Measurements from ENCODE around the gene CTU1. TPM values are rescaled to one million over a fixed set of nuclear protein-coding genes. Genes with fewer than 3 reads are reported as not detected.

The CTU1 gene
- total and polyA plus RNA-seq, 2 experiments from 2014 or later, result 6.7 to 15.9 TPM

DNA sequence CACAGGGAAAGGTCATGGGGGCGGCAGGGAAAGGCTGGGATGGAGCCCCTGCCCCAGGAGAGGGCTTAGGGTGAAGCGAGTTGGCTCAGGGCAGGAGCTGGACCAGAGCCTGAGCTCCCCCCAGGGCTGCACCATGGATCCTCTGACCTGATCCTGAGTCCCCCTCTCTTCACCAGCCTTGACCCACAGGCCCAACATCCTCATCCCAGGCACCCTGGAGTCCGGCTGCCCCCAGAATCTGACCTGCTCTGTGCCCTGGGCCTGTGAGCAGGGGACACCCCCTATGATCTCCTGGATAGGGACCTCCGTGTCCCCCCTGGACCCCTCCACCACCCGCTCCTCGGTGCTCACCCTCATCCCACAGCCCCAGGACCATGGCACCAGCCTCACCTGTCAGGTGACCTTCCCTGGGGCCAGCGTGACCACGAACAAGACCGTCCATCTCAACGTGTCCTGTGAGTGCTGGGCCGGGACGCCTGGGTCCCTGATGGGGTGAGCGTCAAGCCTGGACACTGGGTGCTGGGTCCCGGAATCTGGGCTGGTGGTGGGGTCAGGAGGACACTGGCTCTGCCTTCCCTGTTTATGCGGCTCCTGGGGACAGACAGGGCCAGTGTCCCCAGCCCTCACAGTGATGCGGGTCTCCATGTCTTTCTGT, 17.3 kb upstream of the CTU1 start:
- 88% methylated on average over 16 of the region's 16 CpGs for WGBS (ENCODE audit: low lambda C conversion rate, missing lambda C conversion rate)
- DNase-seq (ENCODE audit: low spot score), result no peak
- TF ChIP-seq, protein P1, sequence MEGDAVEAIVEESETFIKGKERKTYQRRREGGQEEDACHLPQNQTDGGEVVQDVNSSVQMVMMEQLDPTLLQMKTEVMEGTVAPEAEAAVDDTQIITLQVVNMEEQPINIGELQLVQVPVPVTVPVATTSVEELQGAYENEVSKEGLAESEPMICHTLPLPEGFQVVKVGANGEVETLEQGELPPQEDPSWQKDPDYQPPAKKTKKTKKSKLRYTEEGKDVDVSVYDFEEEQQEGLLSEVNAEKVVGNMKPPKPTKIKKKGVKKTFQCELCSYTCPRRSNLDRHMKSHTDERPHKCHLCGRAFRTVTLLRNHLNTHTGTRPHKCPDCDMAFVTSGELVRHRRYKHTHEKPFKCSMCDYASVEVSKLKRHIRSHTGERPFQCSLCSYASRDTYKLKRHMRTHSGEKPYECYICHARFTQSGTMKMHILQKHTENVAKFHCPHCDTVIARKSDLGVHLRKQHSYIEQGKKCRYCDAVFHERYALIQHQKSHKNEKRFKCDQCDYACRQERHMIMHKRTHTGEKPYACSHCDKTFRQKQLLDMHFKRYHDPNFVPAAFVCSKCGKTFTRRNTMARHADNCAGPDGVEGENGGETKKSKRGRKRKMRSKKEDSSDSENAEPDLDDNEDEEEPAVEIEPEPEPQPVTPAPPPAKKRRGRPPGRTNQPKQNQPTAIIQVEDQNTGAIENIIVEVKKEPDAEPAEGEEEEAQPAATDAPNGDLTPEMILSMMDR (IDR thresholded peaks at IDR 0.05; ENCODE audit: poor library complexity), result no peak
- TF ChIP-seq EZH2 (IDR thresholded peaks at IDR 0.05; ENCODE audit: borderline replicate concordance) (no peak), EZH2phosphoT487 (IDR thresholded peaks at IDR 0.05; ENCODE audit: low read depth, severe bottlenecking, unreplicated experiment) (no peak)
- Histone ChIP-seq H3K4me3 (no peak overlapping the region), H3K9me3 (ENCODE audit: low read depth) (no peaks in the 10 kb centered on the region), H3K27ac (no peak overlapping the region), H4K20me1 (ENCODE audit: insufficient read depth, poor library complexity, severe bottlenecking) (no peaks in the 10 kb centered on the region), H3K9me2 (replicated peaks; ENCODE audit: insufficient read depth) (no peaks in the 10 kb centered on the region), H3K4me2 (no peak overlapping the region), H3K79me2 (no peaks in the 10 kb centered on the region), H3K27me3 (no peaks in the 10 kb centered on the region), H3K4me1 (ENCODE audit: insufficient read depth) (peaks cover 13% of the 10 kb centered on the region), H3K36me3 (replicated peaks; ENCODE audit: insufficient read depth, low read depth) (no peaks in the 10 kb centered on the region), H2AFZ (no peak overlapping the region)

DNA sequence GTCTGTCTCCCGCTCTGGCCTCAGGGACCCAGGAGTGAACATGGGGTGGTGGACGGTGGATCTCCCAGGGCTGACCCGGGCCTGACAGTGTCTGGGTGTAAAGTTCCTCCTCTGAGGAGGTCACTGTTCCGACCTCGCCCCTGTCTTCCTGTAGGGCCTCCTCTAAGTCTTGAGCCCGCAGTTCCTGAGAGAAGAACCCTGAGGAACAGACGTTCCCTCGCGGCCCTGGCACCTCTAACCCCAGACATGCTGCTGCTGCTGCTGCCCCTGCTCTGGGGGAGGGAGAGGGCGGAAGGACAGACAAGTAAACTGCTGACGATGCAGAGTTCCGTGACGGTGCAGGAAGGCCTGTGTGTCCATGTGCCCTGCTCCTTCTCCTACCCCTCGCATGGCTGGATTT, 16.5 kb upstream of the CTU1 start, which contains the start of gene SIGLEC9:
Gene SIGLEC9 (plus strand): TSS at position 178 of the 400 bp plus-strand sequence. CDS start 69 bp downstream, at position 247.
- Histone ChIP-seq H2AFZ (no peak within 1 kb of the TSS), H3K4me3 (no peak within 1 kb of the TSS)

DNA sequence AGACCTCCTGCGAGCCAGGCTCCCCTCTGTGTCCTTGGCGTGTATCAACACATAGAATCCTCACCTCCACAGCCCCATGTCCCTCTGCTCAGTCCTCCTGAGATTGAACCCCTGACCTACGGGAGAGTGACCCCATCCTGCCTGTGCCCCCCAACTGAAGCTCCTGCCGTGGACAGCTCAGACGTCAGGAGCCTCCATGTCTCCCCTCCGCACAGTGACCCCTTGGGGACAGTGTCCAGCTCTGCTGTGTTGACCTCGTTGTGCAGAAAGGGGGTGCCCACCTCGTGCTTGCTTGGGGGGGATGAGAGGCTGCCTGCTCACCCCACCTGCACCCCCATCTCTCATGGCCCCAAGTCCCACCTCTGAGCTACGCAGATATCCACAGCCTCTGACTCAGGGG, 16.0 kb upstream of the CTU1 start:
- Histone ChIP-seq H3K4me2 (no peak overlapping the region), H3K27ac (no peak overlapping the region), H3K9me3 (ENCODE audit: low read depth) (no peaks in the 10 kb centered on the region), H2AFZ (no peak overlapping the region), H3K4me1 (ENCODE audit: insufficient read depth) (peaks cover 10% of the 10 kb centered on the region), H4K20me1 (ENCODE audit: insufficient read depth, poor library complexity, severe bottlenecking) (no peaks in the 10 kb centered on the region), H3K79me2 (no peaks in the 10 kb centered on the region), H3K4me3 (no peak overlapping the region), H3K27me3 (no peaks in the 10 kb centered on the region), H3K9me2 (replicated peaks; ENCODE audit: insufficient read depth) (no peaks in the 10 kb centered on the region), H3K36me3 (replicated peaks; ENCODE audit: insufficient read depth, low read depth) (no peaks in the 10 kb centered on the region)
- 86% methylated on average over 5 of the region's 9 CpGs for WGBS (ENCODE audit: low lambda C conversion rate, missing lambda C conversion rate)
- TF ChIP-seq, protein P1 (IDR thresholded peaks at IDR 0.05; ENCODE audit: poor library complexity), result no peak
- TF ChIP-seq EZH2 (IDR thresholded peaks at IDR 0.05; ENCODE audit: borderline replicate concordance), result no peak
- TF ChIP-seq EZH2phosphoT487 (IDR thresholded peaks at IDR 0.05; ENCODE audit: low read depth, severe bottlenecking, unreplicated experiment), result no peak
- DNase-seq (ENCODE audit: low spot score), result no peak

More for the DNA sequence above, 16.5 kb upstream of the CTU1 start, which contains the start of gene SIGLEC9:
- TF ChIP-seq, protein P1 (IDR thresholded peaks at IDR 0.05; ENCODE audit: poor library complexity), result no peak
- TF ChIP-seq EZH2 (IDR thresholded peaks at IDR 0.05; ENCODE audit: borderline replicate concordance) (no peak), EZH2phosphoT487 (IDR thresholded peaks at IDR 0.05; ENCODE audit: low read depth, severe bottlenecking, unreplicated experiment) (no peak)
- Histone ChIP-seq H3K9me2 (replicated peaks; ENCODE audit: insufficient read depth) (no peaks in the 10 kb centered on the region), H3K9me3 (ENCODE audit: low read depth) (no peaks in the 10 kb centered on the region), H3K27ac (no peak within 1 kb of the TSS), H3K4me2 (no peak within 1 kb of the TSS), H3K27me3 (no peaks in the 10 kb centered on the region), H3K79me2 (no peaks in the 10 kb centered on the region), H3K4me1 (ENCODE audit: insufficient read depth) (peaks cover 13% of the 10 kb centered on the region), H4K20me1 (ENCODE audit: insufficient read depth, poor library complexity, severe bottlenecking) (no peaks in the 10 kb centered on the region), H3K36me3 (replicated peaks; ENCODE audit: insufficient read depth, low read depth) (no peaks in the 10 kb centered on the region)
- 88% methylated on average over 11 of the region's 14 CpGs for WGBS (ENCODE audit: low lambda C conversion rate, missing lambda C conversion rate)
- DNase-seq (ENCODE audit: low spot score), result no peak
